ENCODE measurements around the gene SMAGP.
A peak's percentile ranks its signal among the peaks of the same experiment; 100 is the strongest.
"Not testable (repeated sequence)": the region's sequence is repeated elsewhere in the genome, so short reads cannot be mapped to it uniquely, and the experiment has no call there.

The SMAGP gene

GRCh38 chr12:51263341-51263740 lies 6.9 kb downstream of the SMAGP start:
- DNase-seq = no peak

GRCh38 chr12:51262758-51263177 lies 7.4 kb downstream of the SMAGP start:
- no peak for DNase-seq

- not testable (repeated sequence) for DNase-seq
These were observed 10.6 kb downstream of the SMAGP start for GRCh38 chr12:51259600-51259999.

GRCh38 chr12:51254536-51254935 lies 15.7 kb downstream of the SMAGP start:
- no peak for DNase-seq

- no peak for DNase-seq
These were observed 16.9 kb downstream of the SMAGP start for GRCh38 chr12:51253276-51253675.

GRCh38 chr12:51247523-51248206 lies 22.6 kb downstream of the SMAGP start:
- no peak for DNase-seq

GRCh38 chr12:51246254-51246853 lies 23.9 kb downstream of the SMAGP start:
- no peak for DNase-seq

GRCh38 chr12:51245476-51246253 lies 24.6 kb downstream of the SMAGP start:
- no peak for DNase-seq

- no peak for DNase-seq
These were observed 25.9 kb downstream of the SMAGP start for GRCh38 chr12:51244269-51244668.

GRCh38 chr12:51242876-51243275 lies 27.3 kb downstream of the SMAGP start:
- no peak for DNase-seq

- DNase-seq = no peak
These were observed 28.1 kb downstream of the SMAGP start for GRCh38 chr12:51242120-51242519.

- no peak for DNase-seq
These were observed 29.2 kb downstream of the SMAGP start for GRCh38 chr12:51240971-51241370.

- DNase-seq = peak; percentile 81
These were observed 31.5 kb downstream of the SMAGP start, which contains the start of gene DAZAP2 for GRCh38 chr12:51238510-51239334. Gene DAZAP2, plus strand, starts transcription at chr12:51238826. Its CDS starts 82 bp downstream, at chr12:51238908.

GRCh38 chr12:51238037-51238509 lies 32.1 kb downstream of the SMAGP start:
- DNase-seq = no peak

- DNase-seq = no peak
These were observed 35.7 kb downstream of the SMAGP start for GRCh38 chr12:51234530-51234929.

- DNase-seq = no peak
These were observed 37.6 kb downstream of the SMAGP start for GRCh38 chr12:51232642-51233041.

- DNase-seq = no peak
These were observed 41.0 kb downstream of the SMAGP start for GRCh38 chr12:51229116-51229809.

- DNase-seq = no peak
These were observed 42.3 kb downstream of the SMAGP start for GRCh38 chr12:51227962-51228361.

- DNase-seq = not testable (repeated sequence)
These were observed 43.1 kb downstream of the SMAGP start for GRCh38 chr12:51227112-51227511.

GRCh38 chr12:51225771-51226170 lies 44.4 kb downstream of the SMAGP start:
- DNase-seq = no peak

- DNase-seq = no peak
These were observed 45.0 kb downstream of the SMAGP start for GRCh38 chr12:51225234-51225633.

GRCh38 chr12:51224625-51225024 lies 45.6 kb downstream of the SMAGP start:
- no peak for DNase-seq

Measured in NCI-H1694 (cell line).